ENCODE data around the gene URGCP.
"Not testable (repeated sequence)": the region's sequence is repeated elsewhere in the genome, so short reads cannot be mapped to it uniquely, and the experiment has no call there.

Gene URGCP

DNA sequence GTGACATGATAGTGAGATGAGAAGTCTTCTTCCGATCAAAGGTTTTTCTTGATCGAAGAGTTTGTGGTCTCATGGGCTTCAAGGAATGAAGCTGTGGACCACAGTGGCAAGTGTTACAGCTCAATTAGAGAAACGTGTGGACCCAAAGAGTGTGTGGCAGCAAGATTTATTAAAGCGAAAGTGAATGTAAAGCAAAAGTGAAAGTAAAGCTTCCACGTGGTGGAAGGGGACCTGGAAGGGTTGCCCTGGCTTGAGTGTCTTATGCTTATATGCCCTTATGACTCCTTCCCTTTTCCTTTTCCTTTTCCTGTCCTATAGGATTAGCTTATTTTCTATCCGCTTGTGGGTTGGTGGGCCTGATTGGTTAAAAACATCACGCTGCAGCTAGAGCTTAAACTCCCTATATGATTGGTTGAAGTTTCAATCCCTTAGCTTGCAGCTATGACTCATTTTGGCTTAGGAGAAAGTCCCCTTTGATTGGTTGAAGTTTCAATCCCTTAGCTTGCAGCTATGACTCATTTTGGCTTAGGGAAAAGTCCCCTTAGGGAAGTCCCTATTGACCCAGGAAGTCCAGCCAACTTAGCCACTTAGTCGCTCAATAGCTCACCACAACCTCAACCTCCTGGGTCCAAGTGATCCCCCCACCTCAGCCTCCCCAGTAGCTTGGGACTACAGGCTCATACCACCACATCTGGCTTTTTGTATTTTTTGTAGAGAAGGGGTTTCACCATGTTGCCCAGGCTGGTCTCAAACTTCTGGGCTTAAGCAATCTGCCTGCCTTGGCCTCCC, 71.7 kb downstream of the URGCP start:
- no peak for DNase-seq (ENCODE audit: low read depth)

DNA sequence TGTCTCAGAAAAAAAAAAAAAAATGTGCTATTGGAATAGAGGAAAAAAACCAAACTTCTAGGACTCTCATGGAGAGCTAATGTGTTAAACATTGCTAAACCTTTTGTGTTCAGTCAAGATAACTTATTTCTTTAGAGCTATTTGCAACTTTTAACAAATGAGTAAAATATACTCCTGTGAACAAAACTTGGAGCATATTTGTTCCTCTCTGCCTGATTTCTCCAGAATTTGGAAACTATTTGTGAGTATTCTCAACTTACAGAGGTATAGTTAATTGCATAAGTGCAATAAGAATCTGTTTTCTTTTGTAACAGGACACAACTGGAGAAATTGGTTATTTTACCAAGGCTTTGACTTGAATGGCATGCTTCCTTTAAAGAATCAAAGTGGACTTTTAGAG, 75.5 kb downstream of the URGCP start:
- DNase-seq (ENCODE audit: low read depth), result not testable (repeated sequence)
